Adipocyte (in vitro differentiated cells): ENCODE results near the gene TUBB2A.
"Not testable (repeated sequence)": the region's sequence is repeated elsewhere in the genome, so short reads cannot be mapped to it uniquely, and the experiment has no call there.

ENCODE experiments used
- DNase-seq: peaks from one replicate; pipeline ENCODE4 v3.0.0-alpha.2; 2015; ENCODE audit warnings: low read depth
- H3K27me3 ChIP-seq: replicated peaks from 2 replicates; pipeline ENCODE4 v1.7.0; 2013; ENCODE audit warnings: mild to moderate bottlenecking, low read length, moderate library complexity; ENCODE audit not compliant: control insufficient read depth, insufficient read depth
- H3K36me3 ChIP-seq: 2 replicates; pipeline ENCODE4 v1.7.0; 2013; ENCODE audit warnings: low read length, mild to moderate bottlenecking, moderate library complexity; ENCODE audit not compliant: control insufficient read depth, insufficient read depth, severe bottlenecking
- H3K4me1 ChIP-seq: 2 replicates; pipeline ENCODE4 v1.7.0; 2013; ENCODE audit warnings: mild to moderate bottlenecking, low read length, moderate library complexity; ENCODE audit not compliant: control insufficient read depth, insufficient read depth
- H3K4me3 ChIP-seq: 2 replicates; pipeline ENCODE4 v1.7.0; 2013; ENCODE audit warnings: mild to moderate bottlenecking, low read length, moderate library complexity
- H3K9ac ChIP-seq: 2 replicates; pipeline ENCODE4 v1.7.0; 2013; ENCODE audit warnings: mild to moderate bottlenecking, low read length, moderate library complexity
- H3K9me3 ChIP-seq: 2 replicates; pipeline ENCODE4 v1.7.0; 2013; ENCODE audit warnings: mild to moderate bottlenecking, low read length, moderate library complexity; ENCODE audit not compliant: control insufficient read depth

Gene TUBB2A

GRCh38 chr6:3179945-3180344 lies 22.6 kb upstream of the TUBB2A start:
- not testable (repeated sequence) for H3K9ac ChIP-seq, H3K4me1 ChIP-seq, H3K9me3 ChIP-seq, H3K4me3 ChIP-seq, H3K36me3 ChIP-seq, DNase-seq
- H3K27me3 ChIP-seq: peaks cover 13% of the 10 kb centered on the region

- not testable (repeated sequence) for H3K4me3 ChIP-seq, H3K9ac ChIP-seq, DNase-seq, H3K36me3 ChIP-seq, H3K4me1 ChIP-seq, H3K9me3 ChIP-seq, H3K27me3 ChIP-seq
These were observed 21.3 kb upstream of the TUBB2A start for GRCh38 chr6:3178666-3179065.

- H3K4me1 ChIP-seq: no peaks in the 10 kb centered on the region
- H3K9ac ChIP-seq: no peak overlapping the region
- no peaks in the 10 kb centered on the region for H3K36me3 ChIP-seq
- peaks cover 8% of the 10 kb centered on the region for H3K27me3 ChIP-seq
- no peak overlapping the region for H3K4me3 ChIP-seq
- DNase-seq: peak; percentile 78
- no peaks in the 10 kb centered on the region for H3K9me3 ChIP-seq
These were observed 19.4 kb upstream of the TUBB2A start for GRCh38 chr6:3176562-3177355.

GRCh38 chr6:3175715-3176402 lies 18.5 kb upstream of the TUBB2A start:
- no peak for DNase-seq
- peaks cover 3% of the 10 kb centered on the region for H3K27me3 ChIP-seq
- H3K36me3 ChIP-seq: no peaks in the 10 kb centered on the region
- no peaks in the 10 kb centered on the region for H3K4me1 ChIP-seq
- H3K9me3 ChIP-seq: no peaks in the 10 kb centered on the region
- no peak overlapping the region for H3K9ac ChIP-seq
- no peak overlapping the region for H3K4me3 ChIP-seq

DNA sequence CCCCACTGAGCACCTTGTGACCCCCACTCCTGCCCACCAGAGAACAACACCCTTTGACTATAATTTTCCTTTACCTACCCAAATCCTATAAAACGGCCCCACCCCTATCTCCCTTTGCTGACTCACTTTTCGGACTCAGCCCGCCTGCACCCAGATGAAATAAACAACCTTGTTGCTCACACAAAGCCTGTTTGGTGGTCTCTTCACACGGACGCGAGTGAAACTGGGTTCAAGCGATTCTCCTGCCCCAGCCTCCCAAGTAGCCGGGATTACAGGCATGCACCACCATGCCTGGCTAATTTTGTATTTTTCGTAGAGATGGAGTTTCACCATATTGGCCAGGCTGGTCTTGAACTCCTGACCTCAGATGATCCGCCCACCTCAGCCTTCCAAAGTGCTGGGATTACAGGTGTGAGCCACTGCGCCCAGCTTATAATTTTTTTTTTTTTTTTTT lies 16.3 kb upstream of the TUBB2A start:
- not testable (repeated sequence) for H3K4me1 ChIP-seq, H3K9ac ChIP-seq, H3K9me3 ChIP-seq, H3K4me3 ChIP-seq, DNase-seq, H3K36me3 ChIP-seq, H3K27me3 ChIP-seq

- not testable (repeated sequence) for H3K4me1 ChIP-seq, H3K4me3 ChIP-seq, H3K27me3 ChIP-seq, DNase-seq, H3K36me3 ChIP-seq, H3K9ac ChIP-seq, H3K9me3 ChIP-seq
These were observed 15.4 kb upstream of the TUBB2A start for GRCh38 chr6:3172789-3173188.

GRCh38 chr6:3171313-3172175 lies 14.2 kb upstream of the TUBB2A start:
- not testable (repeated sequence) for H3K9me3 ChIP-seq, H3K4me1 ChIP-seq, H3K9ac ChIP-seq, H3K4me3 ChIP-seq, H3K36me3 ChIP-seq, H3K27me3 ChIP-seq
- DNase-seq: peak; percentile 27

- not testable (repeated sequence) for H3K4me1 ChIP-seq, H3K36me3 ChIP-seq, DNase-seq, H3K9me3 ChIP-seq, H3K27me3 ChIP-seq, H3K9ac ChIP-seq, H3K4me3 ChIP-seq
These were observed 13.3 kb upstream of the TUBB2A start for GRCh38 chr6:3170676-3171075.

DNA sequence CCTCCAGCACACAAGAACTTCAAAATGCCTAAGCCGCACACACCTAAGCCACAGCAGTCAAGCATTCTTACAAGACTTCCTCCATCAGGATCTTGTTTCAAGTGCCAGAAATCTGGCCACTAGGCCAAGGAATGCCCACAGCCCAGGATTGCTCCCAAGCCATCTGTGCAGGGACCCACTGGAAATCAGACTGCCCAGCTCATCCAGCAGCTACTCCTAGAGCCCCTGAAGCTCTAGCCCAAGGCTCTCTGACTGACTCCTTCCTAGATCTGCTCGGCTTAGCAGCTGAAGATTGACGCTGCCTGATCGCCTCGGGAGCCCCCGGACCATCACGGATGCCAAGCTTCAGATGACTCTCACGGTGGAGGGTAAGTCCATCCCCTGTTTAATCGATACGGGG lies 10.7 kb upstream of the TUBB2A start:
- H3K4me1 ChIP-seq: peaks cover 20% of the 10 kb centered on the region
- H3K9me3 ChIP-seq, H3K9ac ChIP-seq, H3K36me3 ChIP-seq, H3K27me3 ChIP-seq, DNase-seq, H3K4me3 ChIP-seq: not testable (repeated sequence)

GRCh38 chr6:3166535-3167225 lies 9.3 kb upstream of the TUBB2A start:
- not testable (repeated sequence) for DNase-seq, H3K36me3 ChIP-seq, H3K27me3 ChIP-seq, H3K9ac ChIP-seq, H3K4me3 ChIP-seq, H3K9me3 ChIP-seq
- peaks cover 20% of the 10 kb centered on the region for H3K4me1 ChIP-seq
